ENCODE measurements around the gene EXOSC10.
"Not testable (repeated sequence)": the region's sequence is repeated elsewhere in the genome, so short reads cannot be mapped to it uniquely, and the experiment has no call there.

The EXOSC10 gene

GRCh38 chr1:11059155-11059967 is 40.3 kb downstream of the EXOSC10 start:
- peak; percentile 57 for DNase-seq

DNA sequence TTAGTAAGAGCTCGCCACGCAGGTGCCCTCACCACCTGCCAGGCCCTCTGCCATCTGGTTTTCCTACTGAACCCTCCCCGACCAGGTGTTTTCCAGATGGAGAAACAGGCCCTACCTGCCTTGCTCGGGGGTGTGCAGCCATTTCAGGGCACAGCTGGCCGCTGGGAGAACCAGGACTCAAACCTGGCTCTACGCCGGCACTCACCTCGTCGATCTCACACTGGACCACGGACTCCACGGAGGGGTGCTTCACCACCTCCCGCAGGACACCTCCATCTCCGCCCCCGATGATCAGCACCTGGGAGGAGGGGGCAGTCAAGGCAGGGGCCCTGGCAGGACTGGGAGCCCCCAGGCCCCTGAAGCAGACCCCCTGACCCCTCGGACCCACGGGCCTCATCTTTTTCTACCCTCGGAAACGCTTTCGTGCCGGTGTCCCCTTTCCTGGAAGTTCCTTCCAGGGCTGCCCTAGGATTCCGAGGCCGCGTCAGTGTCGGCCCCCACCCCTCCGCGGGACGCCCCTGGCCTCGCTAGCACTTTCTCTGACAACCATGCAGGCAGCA is 41.0 kb downstream of the EXOSC10 start:
- DNase-seq = peak; percentile 28

- peak; percentile 27 for DNase-seq
Measured at GRCh38 chr1:11058026-11058425, 41.6 kb downstream of the EXOSC10 start.

DNA sequence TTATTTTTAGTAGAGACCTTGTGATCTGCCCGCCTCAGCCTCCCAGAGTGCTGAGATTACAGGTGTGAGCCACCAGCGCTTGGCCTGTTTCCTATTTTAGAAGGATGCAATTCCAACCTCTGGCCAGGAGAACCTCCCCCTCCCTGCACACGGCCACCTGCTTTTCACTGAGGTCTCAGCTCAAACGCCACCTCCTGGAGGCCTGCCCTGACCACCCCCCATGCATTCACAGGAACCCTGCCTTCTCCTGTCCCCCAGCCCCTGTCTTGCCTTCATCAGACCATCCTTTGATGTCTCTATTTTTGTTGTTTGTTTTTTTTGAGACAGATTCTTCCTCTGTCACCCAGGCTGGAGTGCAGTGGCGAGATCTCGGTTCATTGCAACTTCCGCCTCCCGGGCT is 42.2 kb downstream of the EXOSC10 start:
- DNase-seq = peak; percentile 20

- no peak for DNase-seq
Measured at GRCh38 chr1:11056504-11056903, 43.2 kb downstream of the EXOSC10 start.

- DNase-seq = no peak
Measured at GRCh38 chr1:11055676-11056075, 44.0 kb downstream of the EXOSC10 start.

GRCh38 chr1:11054666-11055065 is 45.0 kb downstream of the EXOSC10 start:
- no peak for DNase-seq

DNA sequence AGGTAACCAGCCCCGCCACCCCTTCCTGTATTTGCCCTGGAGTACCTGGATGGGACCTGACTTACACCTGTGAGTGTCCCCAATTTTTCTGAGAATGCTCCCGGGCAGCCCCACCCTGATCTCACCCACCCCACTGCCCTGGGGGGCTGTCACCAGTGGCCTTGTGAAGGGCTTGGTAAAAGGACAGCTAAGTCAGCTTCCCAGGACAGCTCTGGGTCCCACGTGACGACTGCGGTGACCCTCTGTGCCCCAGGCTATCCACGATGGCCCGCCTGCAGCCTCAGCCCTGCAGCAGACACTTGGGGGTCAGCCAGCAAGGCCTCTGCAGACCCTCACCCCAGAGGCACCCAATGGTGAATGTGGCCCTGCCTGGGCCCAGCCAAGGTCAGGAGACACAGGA is 45.5 kb downstream of the EXOSC10 start:
- DNase-seq = no peak

GRCh38 chr1:11053758-11054137 is 45.9 kb downstream of the EXOSC10 start:
- peak; percentile 53 for DNase-seq

DNA sequence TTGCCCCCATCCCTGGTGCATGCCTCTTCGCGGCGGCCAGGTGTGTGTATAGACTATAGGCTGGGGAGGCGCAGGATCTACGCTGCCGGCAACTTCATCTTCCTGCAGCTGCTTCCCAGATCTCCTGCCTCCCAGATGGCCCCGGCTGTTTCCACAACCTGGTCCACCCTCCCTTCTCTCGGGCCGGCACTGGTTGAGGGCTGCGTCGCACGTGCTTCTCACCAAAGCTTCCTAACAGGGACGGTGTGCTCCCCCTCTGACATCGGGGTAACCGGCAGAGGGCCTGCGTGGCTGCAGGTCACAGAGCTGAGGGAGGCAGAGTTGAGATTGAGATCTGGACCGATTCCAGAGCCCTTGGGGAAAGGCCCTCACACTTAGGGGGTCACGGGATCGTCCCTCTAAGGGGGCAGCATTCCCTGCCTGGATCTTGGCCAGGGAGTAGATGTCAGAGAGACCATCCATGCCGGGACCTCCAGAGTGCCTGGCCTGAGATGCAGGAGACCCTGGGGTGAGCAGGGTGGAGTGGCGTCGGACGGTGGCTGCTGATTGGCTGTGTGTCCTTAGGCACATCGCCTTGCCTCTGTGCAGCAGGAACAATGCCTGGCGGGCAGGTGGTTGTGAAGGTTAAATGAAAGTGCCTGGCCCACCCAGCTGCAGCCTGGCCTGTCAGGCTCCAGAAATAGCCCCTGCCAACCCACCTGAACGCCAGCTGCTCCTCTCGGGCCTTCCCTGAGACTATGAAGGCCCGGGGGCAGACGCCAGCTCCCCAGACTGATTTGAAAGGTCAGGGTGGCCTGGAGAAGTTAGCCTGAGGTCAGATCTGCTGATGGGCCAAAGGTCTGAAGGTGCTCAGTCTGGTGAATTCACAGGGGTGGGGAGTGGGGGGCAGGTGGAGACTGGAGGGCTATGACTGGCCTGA is 46.6 kb downstream of the EXOSC10 start:
- peak; percentile 91 for DNase-seq

GRCh38 chr1:11051781-11052511 is 47.7 kb downstream of the EXOSC10 start:
- DNase-seq = peak; percentile 83

GRCh38 chr1:11051121-11051520 is 48.5 kb downstream of the EXOSC10 start:
- not testable (repeated sequence) for DNase-seq

- DNase-seq = no peak
Measured at GRCh38 chr1:11046625-11047365, 52.9 kb downstream of the EXOSC10 start, which contains the start of gene MASP2. MASP2 (minus strand) TSS chr1:11047239; CDS start chr1:11047207, 32 bp downstream.

GRCh38 chr1:11046270-11046566 is 53.5 kb downstream of the EXOSC10 start:
- DNase-seq = peak; percentile 33

DNA sequence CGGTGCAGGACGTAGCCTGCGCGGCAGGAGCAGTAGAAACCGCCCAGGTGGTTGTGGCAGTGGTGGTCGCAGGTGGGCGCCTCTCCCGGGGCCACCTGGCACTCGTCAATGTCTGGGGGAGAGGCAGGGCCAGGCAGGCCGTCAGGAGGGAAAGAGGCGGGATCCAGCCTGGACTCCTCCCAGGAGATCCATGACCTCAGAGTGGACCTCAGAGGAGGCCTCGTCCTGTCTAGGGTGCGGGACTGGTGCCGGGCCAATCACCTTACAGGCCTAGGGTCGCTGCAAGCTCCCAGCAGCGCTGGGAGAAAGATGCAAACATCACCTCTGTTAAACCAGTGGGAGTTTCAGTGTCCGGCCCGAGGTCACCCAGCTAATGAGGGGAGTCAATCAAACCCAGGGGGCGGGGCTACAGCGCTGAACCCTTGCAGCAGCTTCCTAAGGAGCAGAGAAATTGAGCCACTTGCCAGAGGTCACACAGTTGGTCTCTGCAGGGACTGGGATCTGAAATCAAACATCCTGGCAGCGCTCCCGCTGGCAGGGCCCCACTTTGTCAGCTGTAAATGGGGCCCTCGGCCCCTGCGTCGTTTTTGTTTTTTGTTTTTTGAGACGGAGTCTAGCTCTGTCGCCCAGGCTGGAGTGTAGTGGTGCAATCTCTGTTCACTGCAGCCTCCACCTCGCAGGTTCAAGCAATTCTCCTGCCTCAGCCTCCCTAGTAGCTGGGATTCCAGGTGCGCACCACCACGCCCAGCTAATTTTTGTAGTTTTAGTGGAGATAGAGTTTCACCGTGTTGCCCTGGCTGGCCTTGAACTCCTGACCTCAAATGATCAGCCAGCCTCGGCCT is 54.0 kb downstream of the EXOSC10 start:
- no peak for DNase-seq

GRCh38 chr1:11044849-11045427 is 54.7 kb downstream of the EXOSC10 start:
- DNase-seq = no peak

DNA sequence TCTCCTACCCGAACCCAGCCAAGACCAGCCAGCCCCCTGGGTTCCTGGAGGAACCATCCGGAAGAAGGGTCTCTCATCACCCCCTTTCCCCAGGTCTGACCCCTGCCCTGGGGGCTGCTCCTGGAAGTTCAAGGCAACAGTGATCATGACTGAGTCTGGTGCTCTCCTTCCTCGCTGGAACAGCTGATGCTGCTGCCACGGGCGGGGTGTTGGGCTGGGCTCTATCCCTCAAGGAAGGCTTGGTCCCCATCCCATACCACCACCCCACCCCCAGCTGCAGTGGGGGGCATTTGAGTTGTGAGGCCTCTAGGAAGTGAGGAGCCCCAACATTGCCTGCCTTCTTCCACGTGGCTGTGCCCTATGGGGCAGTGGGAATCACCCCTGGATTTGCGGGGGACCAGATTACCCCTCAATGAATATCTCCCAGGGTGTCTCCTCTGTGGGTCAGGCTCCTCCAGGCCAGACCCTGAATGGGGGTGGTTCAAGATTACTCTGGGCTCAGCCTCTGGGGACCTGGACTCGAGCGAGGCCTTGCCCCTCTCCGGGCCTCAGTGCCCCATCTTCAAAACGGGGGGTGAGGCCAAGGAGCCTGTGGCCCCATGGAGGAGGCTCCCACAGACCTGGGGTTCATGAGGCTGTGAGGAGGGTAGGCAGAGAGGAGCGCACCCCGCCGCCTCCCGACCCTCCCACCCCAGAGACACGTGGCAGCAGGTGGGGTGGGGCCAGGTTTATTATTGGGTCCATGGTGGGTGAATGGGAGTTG is 55.4 kb downstream of the EXOSC10 start:
- no peak for DNase-seq

DNA sequence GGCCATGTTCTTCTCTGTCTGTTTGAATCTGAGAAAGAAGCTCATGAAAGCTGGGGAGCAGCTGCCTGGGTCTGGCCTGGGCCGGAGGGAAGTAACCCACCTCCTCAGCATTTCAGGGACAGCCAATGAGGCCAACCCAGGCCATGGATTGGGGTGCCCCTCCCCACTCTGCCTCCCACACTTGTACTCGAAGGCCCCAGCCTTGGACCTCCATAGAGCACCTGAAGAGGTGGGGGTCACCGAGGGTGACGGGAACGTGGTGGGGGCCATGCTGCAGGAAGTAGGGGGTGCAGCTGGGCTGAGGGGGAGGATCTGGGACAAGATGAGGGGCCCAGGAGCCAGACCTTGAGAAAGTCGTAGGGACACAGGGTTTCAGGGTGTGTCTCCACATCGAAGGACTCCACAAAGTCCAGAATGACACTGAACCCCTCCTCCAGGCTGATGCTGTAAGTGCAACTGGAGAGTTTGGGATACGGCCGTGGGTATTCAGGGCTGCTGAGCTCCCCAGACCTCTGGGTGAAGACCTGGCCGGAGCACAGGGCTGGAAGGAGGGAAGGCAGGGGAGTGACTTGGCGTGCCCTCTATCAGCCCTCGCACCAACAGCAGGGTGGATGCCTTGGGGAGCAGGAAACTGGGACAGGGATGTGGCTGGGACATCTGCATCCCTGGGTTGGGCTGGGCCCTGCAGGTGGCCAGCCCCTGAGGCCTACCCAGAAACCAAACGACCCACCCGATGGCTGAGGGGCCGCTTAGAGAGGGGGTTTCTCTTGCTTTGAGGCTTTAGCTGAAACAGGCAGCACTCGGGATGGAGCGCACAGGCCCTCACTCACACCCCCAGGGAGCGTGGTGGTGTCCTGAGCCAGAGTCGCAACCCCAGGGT is 56.4 kb downstream of the EXOSC10 start:
- no peak for DNase-seq

DNA sequence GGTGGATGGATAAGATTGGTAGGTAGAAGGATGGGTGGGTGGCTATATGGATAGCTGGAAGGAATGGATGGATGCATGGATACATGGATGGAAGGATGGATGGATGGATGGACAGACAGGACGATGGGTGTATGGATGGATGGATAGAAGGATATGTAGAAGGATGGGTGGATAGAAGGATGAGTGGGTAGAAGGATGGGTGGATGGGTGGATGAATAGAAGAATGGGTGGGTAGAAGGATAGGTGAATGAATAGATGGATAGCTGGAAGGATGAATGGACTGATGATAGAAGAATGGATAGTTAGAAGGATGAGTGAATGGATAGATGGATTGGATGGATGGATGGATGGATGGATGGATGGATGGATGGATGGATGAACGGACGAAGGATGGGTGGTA is 57.6 kb downstream of the EXOSC10 start:
- DNase-seq = no peak
